A549 treated with Mapracorat at 1 μM for 4 hours (cell line): Measurements from ENCODE around the gene ESYT3. TPM values are rescaled to one million over a fixed set of nuclear protein-coding genes. Genes with fewer than 3 reads are reported as not detected.

ENCODE experiments used
- total RNA-seq: library from RNA; stranded (reverse); fragments of 200-300 nt; extraction: Qiagen RNA extraction; gene quantifications from 5 replicates; pipeline ENCODE4 v1.2.3, GENCODE V29; 2022

ESYT3 gene, protein sequence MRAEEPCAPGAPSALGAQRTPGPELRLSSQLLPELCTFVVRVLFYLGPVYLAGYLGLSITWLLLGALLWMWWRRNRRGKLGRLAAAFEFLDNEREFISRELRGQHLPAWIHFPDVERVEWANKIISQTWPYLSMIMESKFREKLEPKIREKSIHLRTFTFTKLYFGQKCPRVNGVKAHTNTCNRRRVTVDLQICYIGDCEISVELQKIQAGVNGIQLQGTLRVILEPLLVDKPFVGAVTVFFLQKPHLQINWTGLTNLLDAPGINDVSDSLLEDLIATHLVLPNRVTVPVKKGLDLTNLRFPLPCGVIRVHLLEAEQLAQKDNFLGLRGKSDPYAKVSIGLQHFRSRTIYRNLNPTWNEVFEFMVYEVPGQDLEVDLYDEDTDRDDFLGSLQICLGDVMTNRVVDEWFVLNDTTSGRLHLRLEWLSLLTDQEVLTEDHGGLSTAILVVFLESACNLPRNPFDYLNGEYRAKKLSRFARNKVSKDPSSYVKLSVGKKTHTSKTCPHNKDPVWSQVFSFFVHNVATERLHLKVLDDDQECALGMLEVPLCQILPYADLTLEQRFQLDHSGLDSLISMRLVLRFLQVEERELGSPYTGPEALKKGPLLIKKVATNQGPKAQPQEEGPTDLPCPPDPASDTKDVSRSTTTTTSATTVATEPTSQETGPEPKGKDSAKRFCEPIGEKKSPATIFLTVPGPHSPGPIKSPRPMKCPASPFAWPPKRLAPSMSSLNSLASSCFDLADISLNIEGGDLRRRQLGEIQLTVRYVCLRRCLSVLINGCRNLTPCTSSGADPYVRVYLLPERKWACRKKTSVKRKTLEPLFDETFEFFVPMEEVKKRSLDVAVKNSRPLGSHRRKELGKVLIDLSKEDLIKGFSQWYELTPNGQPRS
- total RNA-seq, result 0.59 to 1.2 TPM (median 0.87 TPM) in 5 replicates

GRCh38 chr3:138434276-138434874, at the start of gene ESYT3:
TSS of gene ESYT3 (plus strand) at chr3:138434616. CDS start at chr3:138434799, 183 bp downstream.

Other genes starting within 250 kb of the ESYT3 start
- gene ARMC8, start 247.3 kb upstream of the ESYT3 start, total RNA-seq, result 36.9 to 47.0 TPM (median 41.9 TPM) in 5 replicates
- not detected in 5 replicates for gene NME9, start 104.8 kb upstream of the ESYT3 start, total RNA-seq
- gene MRAS, start 86.0 kb upstream of the ESYT3 start, total RNA-seq, result 7.7 to 10.5 TPM (median 10.3 TPM) in 5 replicates
- gene CEP70, start 159.6 kb downstream of the ESYT3 start, total RNA-seq, result 6.1 to 10.6 TPM (median 8.7 TPM) in 5 replicates
- gene FAIM, start 174.2 kb downstream of the ESYT3 start, total RNA-seq, result 26.6 to 38.9 TPM (median 27.4 TPM) in 5 replicates